Measurements from ENCODE around the gene PIAS4. TPM values are rescaled to one million over a fixed set of nuclear protein-coding genes. Genes with fewer than 3 reads are reported as not detected.

Gene PIAS4
- total and polyA plus RNA-seq, 9 of the 15 experiments (the other 6 are each of a cell fraction or from before 2014, with no cell fraction given): 0.27 to 34.9 (median 14.4) TPM

GRCh38 chr19:4007836-4008539 is 452 bp downstream of the PIAS4 start (continued):
- TF ChIP-seq NR3C1 (CRISPR knock-in tag; IDR thresholded peaks at IDR 0.05) (no peak), MLLT1 (IDR thresholded peaks at IDR 0.05) (no peak), CREB3 (tag; conservative IDR thresholded peaks at IDR 0.05; ENCODE audit: low read depth) (no peak), ZC3H11A (IDR thresholded peaks at IDR 0.05; ENCODE audit: low read depth, low read length) (no peak), MAX (CRISPR knock-in tag; IDR thresholded peaks at IDR 0.05) (0 out of 2 replicates have a peak, but pooled peaks have one; percentile 15), KLF13 (tag; IDR thresholded peaks at IDR 0.05; ENCODE audit: borderline replicate concordance, low read depth) (0 out of 2 replicates have a peak, but pooled peaks have one; percentile 74), CTBP1 (IDR thresholded peaks at IDR 0.05; ENCODE audit: borderline replicate concordance) (no peak), ZNF354B (CRISPR knock-in tag; IDR thresholded peaks at IDR 0.05) (no peak), DPF2 (IDR thresholded peaks at IDR 0.05) (no peak), RBBP5 (IDR thresholded peaks at IDR 0.05; ENCODE audit: borderline replicate concordance, insufficient read depth, low read length, poor library complexity, severe bottlenecking) (peak; percentile 15), ETS1 (conservative IDR thresholded peaks at IDR 0.05; ENCODE audit: control insufficient read depth, low read depth, low read length) (no peak), CREB1 (IDR thresholded peaks at IDR 0.05) (no peak), CREB1 (CRISPR knock-in tag; IDR thresholded peaks at IDR 0.05) (no peak), RNF2 (IDR thresholded peaks at IDR 0.05) (no peak), MTA1 (IDR thresholded peaks at IDR 0.05; ENCODE audit: borderline replicate concordance) (no peak)
- TF ChIP-seq, protein P1, sequence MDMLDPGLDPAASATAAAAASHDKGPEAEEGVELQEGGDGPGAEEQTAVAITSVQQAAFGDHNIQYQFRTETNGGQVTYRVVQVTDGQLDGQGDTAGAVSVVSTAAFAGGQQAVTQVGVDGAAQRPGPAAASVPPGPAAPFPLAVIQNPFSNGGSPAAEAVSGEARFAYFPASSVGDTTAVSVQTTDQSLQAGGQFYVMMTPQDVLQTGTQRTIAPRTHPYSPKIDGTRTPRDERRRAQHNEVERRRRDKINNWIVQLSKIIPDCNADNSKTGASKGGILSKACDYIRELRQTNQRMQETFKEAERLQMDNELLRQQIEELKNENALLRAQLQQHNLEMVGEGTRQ (CRISPR knock-in tag; IDR thresholded peaks at IDR 0.05): no peak
